NCI-H510A treated with DMSO at 0.1 percent for 48 hours (cell line): ENCODE measurements around the gene MED27.
"Not testable (repeated sequence)": the region's sequence is repeated elsewhere in the genome, so short reads cannot be mapped to it uniquely, and the experiment has no call there.

Source experiments
- DNase-seq: peaks from one replicate; lab custom pipeline; 2025; lab: John Stamatoyannopoulos, UW

The MED27 gene

GRCh38 chr9:132075853-132076252, 3.8 kb downstream of the MED27 start:
- peak; percentile 34 for DNase-seq

- DNase-seq, result no peak
These were observed 4.9 kb downstream of the MED27 start for GRCh38 chr9:132074736-132075135.

- no peak for DNase-seq
These were observed 7.7 kb downstream of the MED27 start for GRCh38 chr9:132071847-132072507.

GRCh38 chr9:132069046-132069898, 10.4 kb downstream of the MED27 start:
- no peak for DNase-seq

GRCh38 chr9:132068605-132069004, 11.1 kb downstream of the MED27 start:
- DNase-seq, result no peak

- no peak for DNase-seq
These were observed 13.2 kb downstream of the MED27 start for GRCh38 chr9:132066511-132066910.

GRCh38 chr9:132066057-132066456, 13.6 kb downstream of the MED27 start:
- DNase-seq, result no peak

- no peak for DNase-seq
These were observed 16.4 kb downstream of the MED27 start for GRCh38 chr9:132063281-132063680.

- no peak for DNase-seq
These were observed 16.9 kb downstream of the MED27 start for GRCh38 chr9:132062806-132063205.

GRCh38 chr9:132061526-132061925, 18.1 kb downstream of the MED27 start:
- peak; percentile 28 for DNase-seq

GRCh38 chr9:132059361-132059760, 20.3 kb downstream of the MED27 start:
- DNase-seq, result no peak

- DNase-seq, result not testable (repeated sequence)
These were observed 21.4 kb downstream of the MED27 start for GRCh38 chr9:132058226-132058625.

GRCh38 chr9:132056717-132057560, 22.7 kb downstream of the MED27 start:
- peak; percentile 70 for DNase-seq

- no peak for DNase-seq
These were observed 23.9 kb downstream of the MED27 start for GRCh38 chr9:132055756-132056155.

- DNase-seq, result peak; percentile 59
These were observed 25.6 kb downstream of the MED27 start for GRCh38 chr9:132054024-132054423.

- no peak for DNase-seq
These were observed 29.8 kb downstream of the MED27 start for GRCh38 chr9:132049900-132050299.

- no peak for DNase-seq
These were observed 30.3 kb downstream of the MED27 start for GRCh38 chr9:132049323-132049882.

- DNase-seq, result no peak
These were observed 31.5 kb downstream of the MED27 start for GRCh38 chr9:132048201-132048600.

- no peak for DNase-seq
These were observed 33.2 kb downstream of the MED27 start for GRCh38 chr9:132046456-132046855.

GRCh38 chr9:132044176-132044875, 35.3 kb downstream of the MED27 start:
- DNase-seq, result peak; percentile 53

- no peak for DNase-seq
These were observed 36.0 kb downstream of the MED27 start for GRCh38 chr9:132043708-132044107.
